Measurements from ENCODE around the gene XRCC4.

The XRCC4 gene

GRCh38 chr5:83299353-83299752 lies 222.0 kb downstream of the XRCC4 start:
- no peak overlapping the region for H3K27ac ChIP-seq (ENCODE audit: extremely low read depth, low read depth, low read length)
- TF ChIP-seq ZNF133 (tag by site-specific recombination; IDR thresholded peaks at IDR 0.05) (peak; percentile 97), ZNF623 (tag by site-specific recombination; IDR thresholded peaks at IDR 0.05) (no peak), ZNF654 (tag by site-specific recombination; IDR thresholded peaks at IDR 0.05; ENCODE audit: low read depth) (no peak), ZNF239 (tag by site-specific recombination; IDR thresholded peaks at IDR 0.05) (no peak), ZNF223 (tag by site-specific recombination; IDR thresholded peaks at IDR 0.05) (no peak), SETDB1 (IDR thresholded peaks at IDR 0.05; ENCODE audit: insufficient read length, low read length) (peak; percentile 47)
- no peak overlapping the region for H3K4me3 ChIP-seq (ENCODE audit: low read depth, low read length)
- H3K36me3 ChIP-seq (ENCODE audit: control insufficient read depth in 2 of 2, insufficient read depth in 1 of 2, low read length in 2 of 2): no peaks in the 10 kb centered on the region
- CTCF ChIA-PET: interaction anchor here (0.7 kb wide), 2 partner anchors 334 to 528 kb away, joined by 3 to 4 read pairs; no protein-coding TSS in a partner anchor
- POLR2A ChIA-PET: no interaction called here
- H3K9me3 ChIP-seq (ENCODE audit: control insufficient read depth, insufficient read depth, low read depth, low read length): no peaks in the 10 kb centered on the region
- no peaks in the 10 kb centered on the region for H3K4me1 ChIP-seq (ENCODE audit: control insufficient read depth, insufficient read depth, low read length)

- Histone ChIP-seq H3K9me3 (ENCODE audit: control insufficient read depth, insufficient read depth, low read depth, low read length) (no peaks in the 10 kb centered on the region), H3K4me1 (ENCODE audit: control insufficient read depth, insufficient read depth, low read length) (no peaks in the 10 kb centered on the region), H3K4me3 (ENCODE audit: low read depth, low read length) (no peak overlapping the region), H3K36me3 (ENCODE audit: control insufficient read depth in 2 of 2, insufficient read depth in 1 of 2, low read length in 2 of 2) (no peaks in the 10 kb centered on the region), H3K27ac (ENCODE audit: extremely low read depth, low read depth, low read length) (no peak overlapping the region)
- ChIA-PET POLR2A (no interaction called here), CTCF (no interaction called here)
- no peak for TF ChIP-seq BCL6B (tag by site-specific recombination; IDR thresholded peaks at IDR 0.05)
Measured at GRCh38 chr5:83306572-83307241, 229.4 kb downstream of the XRCC4 start.

- Histone ChIP-seq H3K4me3 (ENCODE audit: low read depth, low read length) (no peak overlapping the region), H3K4me1 (ENCODE audit: control insufficient read depth, insufficient read depth, low read length) (no peaks in the 10 kb centered on the region), H3K36me3 (ENCODE audit: control insufficient read depth in 2 of 2, insufficient read depth in 1 of 2, low read length in 2 of 2) (no peaks in the 10 kb centered on the region), H3K27ac (ENCODE audit: extremely low read depth, low read depth, low read length) (no peak overlapping the region), H3K9me3 (ENCODE audit: control insufficient read depth, insufficient read depth, low read depth, low read length) (no peaks in the 10 kb centered on the region)
- POLR2A ChIA-PET: no interaction called here
- CTCF ChIA-PET: interaction anchor here (0.6 kb wide), 1 partner anchor 11 kb away, joined by 3 read pairs; no protein-coding TSS in a partner anchor
- no peak for TF ChIP-seq ZNF280D (tag by site-specific recombination; IDR thresholded peaks at IDR 0.05)
- no peak for TF ChIP-seq ZNF221 (tag by site-specific recombination; IDR thresholded peaks at IDR 0.05; ENCODE audit: borderline replicate concordance)
- TF ChIP-seq ZBTB21 (tag by site-specific recombination; IDR thresholded peaks at IDR 0.05): no peak
- TF ChIP-seq ZNF292 (tag by site-specific recombination; IDR thresholded peaks at IDR 0.05; ENCODE audit: borderline replicate concordance, low read depth): no peak
- no peak for TF ChIP-seq ZNF548 (tag by site-specific recombination; IDR thresholded peaks at IDR 0.05)
- no peak for TF ChIP-seq ZNF513 (tag by site-specific recombination; IDR thresholded peaks at IDR 0.05)
- no peak for TF ChIP-seq ZNF792 (tag by site-specific recombination; IDR thresholded peaks at IDR 0.05)
- no peak for TF ChIP-seq ZNF239 (tag by site-specific recombination; IDR thresholded peaks at IDR 0.05)
- no peak for TF ChIP-seq ZNF621 (tag by site-specific recombination; IDR thresholded peaks at IDR 0.05)
- no peak for TF ChIP-seq SCRT1 (tag by site-specific recombination; IDR thresholded peaks at IDR 0.05; ENCODE audit: borderline replicate concordance)
- TF ChIP-seq ZNF423 (tag by site-specific recombination; IDR thresholded peaks at IDR 0.05): no peak
- no peak for TF ChIP-seq ZNF677 (tag by site-specific recombination; IDR thresholded peaks at IDR 0.05)
- TF ChIP-seq ZNF10 (tag by site-specific recombination; IDR thresholded peaks at IDR 0.05): no peak
- no peak for TF ChIP-seq ZNF596 (tag by site-specific recombination; IDR thresholded peaks at IDR 0.05)
- no peak for TF ChIP-seq ZNF837 (tag by site-specific recombination; IDR thresholded peaks at IDR 0.05)
- TF ChIP-seq BCL11A (tag by site-specific recombination; IDR thresholded peaks at IDR 0.05; ENCODE audit: low read depth): no peak
- TF ChIP-seq ZNF707 (tag by site-specific recombination; IDR thresholded peaks at IDR 0.05): no peak
Measured at GRCh38 chr5:83312663-83313062, 235.3 kb downstream of the XRCC4 start.
